Activated naive CD8-positive, alpha-beta T cell treated with anti-CD3 and anti-CD28 coated beads for 36 hours (primary cell): ENCODE data around the gene CD8A. TPM values are rescaled to one million over a fixed set of nuclear protein-coding genes. Genes with fewer than 3 reads are reported as not detected.
"Not testable (repeated sequence)": the region's sequence is repeated elsewhere in the genome, so short reads cannot be mapped to it uniquely, and the experiment has no call there.

ENCODE experiments used
- DNase-seq: peaks from one replicate; pipeline ENCODE4 v3.0.0; 2021
- H3K27ac Mint-ChIP-seq: one replicate; pipeline ENCODE4 v1.8.0; 2022; ENCODE audit warnings: mild to moderate bottlenecking, moderate library complexity, mixed read lengths
- H3K27me3 Mint-ChIP-seq: one replicate; pipeline ENCODE4 v1.8.0; 2022; ENCODE audit warnings: mild to moderate bottlenecking, mixed read lengths
- H3K36me3 Mint-ChIP-seq: one replicate; pipeline ENCODE4 v1.8.0; 2021; ENCODE audit warnings: mild to moderate bottlenecking, mixed read lengths
- H3K4me1 Mint-ChIP-seq: one replicate; pipeline ENCODE4 v1.8.0; 2021; ENCODE audit warnings: mixed read lengths
- H3K4me3 Mint-ChIP-seq: one replicate; pipeline ENCODE4 v1.8.0; 2022; ENCODE audit warnings: mild to moderate bottlenecking, moderate library complexity, mixed read lengths
- H3K9me3 Mint-ChIP-seq: one replicate; pipeline ENCODE4 v1.8.0; 2022; ENCODE audit warnings: mixed read lengths
- total RNA-seq, 2 experiments: library from RNA; stranded (reverse); gene quantifications; one replicate each; pipeline ENCODE4 v1.2.3, GENCODE V29; 2021

The CD8A gene
- total RNA-seq, 2 experiments from 2014 or later, result 356 to 357 TPM

DNA sequence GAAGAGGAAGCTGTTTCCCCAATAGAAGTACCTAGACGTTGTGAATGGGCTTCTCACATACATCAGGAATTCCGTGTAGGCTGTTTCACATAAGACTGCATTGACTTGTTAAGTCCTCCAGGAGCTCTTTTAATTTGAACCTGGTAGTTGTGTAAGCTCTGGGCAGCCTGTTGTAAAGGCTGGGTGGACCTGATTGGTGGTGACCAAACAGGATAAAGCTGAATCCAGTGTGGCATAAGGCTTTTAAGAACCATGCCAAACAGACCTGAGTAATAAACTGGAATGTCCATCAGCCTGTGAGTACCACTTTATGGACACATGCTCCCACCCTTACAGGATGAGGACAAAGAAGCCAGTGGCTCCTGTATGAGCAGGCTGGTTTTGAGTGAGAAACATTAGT is 46.6 kb downstream of the CD8A start:
- Mint-ChIP-seq H3K27ac (no peak overlapping the region), H3K9me3 (no peaks in the 10 kb centered on the region), H3K4me1 (peaks cover 32% of the 10 kb centered on the region), H3K4me3 (no peak overlapping the region), H3K27me3 (no peaks in the 10 kb centered on the region), H3K36me3 (peaks cover 19% of the 10 kb centered on the region)
- DNase-seq, result no peak

DNA sequence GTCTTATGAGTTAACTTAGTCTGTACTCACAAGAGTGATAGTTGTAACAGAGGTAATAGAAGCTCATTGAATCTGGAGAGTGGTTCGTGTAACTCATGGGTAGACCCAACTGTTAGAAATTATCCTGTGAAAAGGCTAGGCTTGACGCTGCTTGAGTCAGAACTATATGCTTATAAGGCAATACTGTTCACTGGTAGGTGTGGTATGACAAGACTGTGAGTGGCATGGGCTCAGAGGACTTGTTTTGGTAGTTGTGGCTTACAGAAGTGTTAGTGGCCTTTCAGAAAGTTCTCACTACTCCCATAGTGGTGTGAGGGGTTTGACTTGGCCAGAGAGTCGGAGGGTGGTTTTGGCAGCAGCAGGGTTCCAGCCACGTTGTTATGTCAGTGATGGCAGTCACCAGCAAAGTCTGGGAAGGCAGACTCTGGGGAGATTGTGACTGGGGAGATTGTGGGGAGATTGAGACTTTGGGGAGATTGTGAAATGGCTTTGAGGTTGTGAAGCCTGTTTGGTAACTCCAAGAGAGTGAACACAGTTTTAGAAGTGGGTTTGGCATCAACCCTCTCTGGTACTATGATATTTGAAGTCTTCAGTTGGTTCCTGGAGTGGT is 48.7 kb downstream of the CD8A start:
- H3K4me1 Mint-ChIP-seq, result peaks cover 25% of the 10 kb centered on the region
- peaks cover 11% of the 10 kb centered on the region for H3K36me3 Mint-ChIP-seq
- DNase-seq, H3K27me3 Mint-ChIP-seq, H3K9me3 Mint-ChIP-seq, H3K27ac Mint-ChIP-seq, H3K4me3 Mint-ChIP-seq: not testable (repeated sequence)

DNA sequence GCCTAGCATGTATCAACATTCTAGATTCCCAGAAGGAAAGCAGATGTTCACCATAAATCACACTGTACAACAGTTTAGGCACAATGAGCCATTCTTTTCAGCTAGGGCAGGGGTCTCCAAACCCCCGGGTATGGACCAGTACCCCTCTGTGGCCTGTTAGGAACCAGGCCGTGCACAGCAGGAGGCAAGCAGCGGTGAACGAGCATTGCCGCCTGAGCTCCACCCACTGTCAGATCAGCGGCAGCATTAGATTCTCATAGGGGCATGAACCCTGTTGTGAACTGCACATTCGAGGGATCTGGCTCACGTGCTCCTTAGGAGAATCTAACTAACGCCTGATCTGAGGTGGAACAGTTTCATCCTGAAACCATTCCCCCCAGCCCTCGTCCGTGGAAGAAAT is 50.8 kb downstream of the CD8A start:
- not testable (repeated sequence) for H3K36me3 Mint-ChIP-seq

DNA sequence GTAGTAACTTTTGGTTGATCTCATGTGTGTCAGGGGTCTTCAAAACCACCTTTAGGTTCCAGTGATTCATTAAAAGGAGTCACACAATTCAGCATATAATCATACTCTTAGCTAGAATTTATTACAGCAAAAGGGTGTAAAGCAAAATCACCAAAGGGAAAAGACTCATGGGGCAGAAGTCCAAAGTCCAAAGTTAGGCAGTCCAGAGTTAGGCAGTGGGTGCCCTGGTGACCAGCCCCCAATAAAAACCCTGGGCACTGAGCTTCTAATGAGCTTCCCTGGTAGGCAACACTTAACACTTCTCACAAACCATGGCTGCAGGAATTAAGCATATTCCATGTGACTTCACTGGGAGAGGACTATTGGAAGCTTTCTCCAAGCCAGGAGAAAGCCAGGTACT is 51.2 kb downstream of the CD8A start:
- not testable (repeated sequence) for DNase-seq, H3K4me3 Mint-ChIP-seq, H3K27ac Mint-ChIP-seq, H3K27me3 Mint-ChIP-seq, H3K9me3 Mint-ChIP-seq, H3K36me3 Mint-ChIP-seq, H3K4me1 Mint-ChIP-seq

More for the DNA sequence above, 50.8 kb downstream of the CD8A start:
- not testable (repeated sequence) for H3K4me1 Mint-ChIP-seq, H3K27me3 Mint-ChIP-seq, H3K27ac Mint-ChIP-seq, H3K9me3 Mint-ChIP-seq, H3K4me3 Mint-ChIP-seq, DNase-seq

DNA sequence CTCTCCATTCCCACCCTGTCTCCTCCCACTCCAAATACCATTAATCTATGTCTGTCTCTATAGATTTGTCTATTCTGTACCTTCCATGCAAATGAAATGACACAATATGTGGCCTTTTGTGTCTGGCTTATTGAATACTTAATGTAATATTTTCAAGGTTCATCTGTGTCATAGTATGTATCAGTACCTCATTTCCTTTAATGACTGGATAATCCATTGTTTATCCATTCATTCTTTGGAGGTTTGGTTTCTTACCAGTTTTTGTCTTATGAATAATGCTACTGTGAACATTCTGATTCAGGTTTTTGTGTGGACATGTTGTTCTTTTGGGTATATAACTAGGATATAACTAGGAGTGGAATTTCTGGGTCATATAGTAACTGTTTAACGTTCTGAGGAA is 55.8 kb downstream of the CD8A start:
- not testable (repeated sequence) for H3K9me3 Mint-ChIP-seq, DNase-seq, H3K36me3 Mint-ChIP-seq, H3K27ac Mint-ChIP-seq, H3K4me1 Mint-ChIP-seq, H3K4me3 Mint-ChIP-seq, H3K27me3 Mint-ChIP-seq

Other genes starting within 250 kb of the CD8A start
- gene CHMP3, start 227.5 kb downstream of the CD8A start, total RNA-seq, result 10 to 100 TPM; 40.5 to 42.6 TPM
- 10 to 100 TPM; 11.8 to 12.2 TPM for gene RNF103, start 167.0 kb downstream of the CD8A start, total RNA-seq
- gene RMND5A, start 70.6 kb downstream of the CD8A start, total RNA-seq, result 10 to 100 TPM; 63.4 to 65.9 TPM
- 100 to 1,000 TPM; 260 to 268 TPM for gene CD8B, start 71.0 kb upstream of the CD8A start, total RNA-seq
- gene RGPD1, start 151.2 kb upstream of the CD8A start, total RNA-seq, result 1 to 10 TPM; 1.1 to 1.5 TPM
- gene PLGLB1, start 230.9 kb upstream of the CD8A start, total RNA-seq, result 1 to 10 TPM in 1 of 2 experiments, under 1 TPM in 1; 0.74 to 1.6 TPM